ENCODE data around the gene SCAMP1.
"Not testable (repeated sequence)": the region's sequence is repeated elsewhere in the genome, so short reads cannot be mapped to it uniquely, and the experiment has no call there.

The SCAMP1 gene

GRCh38 chr5:78361631-78361993 lies 1.2 kb downstream of the SCAMP1 start:
- DNase-seq, result no peak

GRCh38 chr5:78362220-78362619 lies 1.8 kb downstream of the SCAMP1 start:
- DNase-seq, result no peak

- no peak for DNase-seq
Measured at GRCh38 chr5:78364005-78364404, 3.6 kb downstream of the SCAMP1 start.

- DNase-seq, result no peak
Measured at GRCh38 chr5:78367318-78367991, 7.0 kb downstream of the SCAMP1 start.

GRCh38 chr5:78369680-78370079 lies 9.3 kb downstream of the SCAMP1 start:
- DNase-seq, result no peak

- no peak for DNase-seq
Measured at GRCh38 chr5:78373231-78373630, 12.8 kb downstream of the SCAMP1 start.

- DNase-seq, result no peak
Measured at GRCh38 chr5:78376315-78376714, 15.9 kb downstream of the SCAMP1 start.

GRCh38 chr5:78377056-78377717 lies 16.8 kb downstream of the SCAMP1 start:
- DNase-seq, result no peak

- no peak for DNase-seq
Measured at GRCh38 chr5:78377718-78378105, 17.3 kb downstream of the SCAMP1 start.

- DNase-seq, result no peak
Measured at GRCh38 chr5:78387468-78388153, 27.2 kb downstream of the SCAMP1 start.

GRCh38 chr5:78391357-78391756 lies 30.9 kb downstream of the SCAMP1 start:
- not testable (repeated sequence) for DNase-seq

GRCh38 chr5:78397831-78398230 lies 37.4 kb downstream of the SCAMP1 start:
- DNase-seq, result no peak

GRCh38 chr5:78399116-78399515 lies 38.7 kb downstream of the SCAMP1 start:
- no peak for DNase-seq

- DNase-seq, result no peak
Measured at GRCh38 chr5:78404682-78405293, 44.4 kb downstream of the SCAMP1 start.

- DNase-seq, result no peak
Measured at GRCh38 chr5:78405829-78406750, 45.7 kb downstream of the SCAMP1 start.

GRCh38 chr5:78407458-78407857 lies 47.0 kb downstream of the SCAMP1 start:
- DNase-seq, result no peak

- DNase-seq, result no peak
Measured at GRCh38 chr5:78411586-78411985, 51.2 kb downstream of the SCAMP1 start.

- DNase-seq, result no peak
Measured at GRCh38 chr5:78416677-78417425, 56.4 kb downstream of the SCAMP1 start.

GRCh38 chr5:78419396-78419795 lies 59.0 kb downstream of the SCAMP1 start:
- DNase-seq, result no peak

- no peak for DNase-seq
Measured at GRCh38 chr5:78420548-78420947, 60.1 kb downstream of the SCAMP1 start.

GRCh38 chr5:78424665-78425064 lies 64.2 kb downstream of the SCAMP1 start:
- DNase-seq, result no peak
